Neural progenitor cell (in vitro differentiated cells): ENCODE results near the gene SLX4.
A peak's percentile ranks its signal among the peaks of the same experiment; 100 is the strongest.

Experiments used
- EZH2 ChIP-seq: fragments of 200-600 bp; sonication (generic); IDR thresholded peaks from 2 replicates; pipeline ENCODE4 v1.6.1; 2017; ENCODE audit warnings: antibody characterized with exemption, mild to moderate bottlenecking, moderate library complexity
- TF ChIP-seq, protein P1 (sequence below): fragments of 200-600 bp; sonication (generic); IDR thresholded peaks from 2 replicates; pipeline ENCODE4 v1.5.1; 2017; ENCODE audit warnings: antibody characterized with exemption, mild to moderate bottlenecking

DNA sequence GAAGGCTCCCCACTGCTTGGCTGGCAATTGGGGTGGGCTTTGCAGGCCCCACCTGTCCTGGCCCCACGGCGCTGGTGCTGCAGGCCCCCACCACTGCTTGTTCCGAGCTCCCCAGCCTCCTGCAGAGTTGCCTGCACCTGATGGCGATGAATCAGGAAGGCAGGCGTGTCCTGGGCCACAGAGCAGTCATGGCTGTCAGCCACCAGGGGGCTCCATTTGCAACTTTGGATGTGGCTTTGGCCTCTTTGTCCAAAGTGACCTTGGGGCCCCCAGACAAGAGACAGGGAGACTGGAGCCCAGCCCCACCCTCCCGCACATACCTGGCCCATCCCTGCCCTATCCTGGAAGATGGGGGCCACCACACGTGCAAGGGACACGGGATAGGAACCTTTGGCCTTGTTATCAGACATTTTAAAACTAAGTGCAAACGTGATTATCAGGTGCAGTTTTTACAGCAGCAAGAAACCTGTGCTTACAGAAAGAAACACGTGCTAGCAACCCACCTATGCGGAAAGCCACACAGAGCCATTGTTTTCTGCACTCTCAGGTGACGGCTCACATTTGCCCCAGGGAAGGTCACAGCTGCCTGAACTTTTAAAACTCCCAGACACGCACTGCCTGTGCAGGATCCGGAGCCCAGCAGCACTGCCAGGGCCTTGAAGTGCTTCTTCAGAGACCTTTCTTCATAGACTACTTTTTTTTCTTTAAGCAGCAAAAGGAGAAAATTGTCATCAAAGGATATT, 43.0 kb upstream of the SLX4 start, which contains the start of gene DNASE1:
- TF ChIP-seq, protein P1, sequence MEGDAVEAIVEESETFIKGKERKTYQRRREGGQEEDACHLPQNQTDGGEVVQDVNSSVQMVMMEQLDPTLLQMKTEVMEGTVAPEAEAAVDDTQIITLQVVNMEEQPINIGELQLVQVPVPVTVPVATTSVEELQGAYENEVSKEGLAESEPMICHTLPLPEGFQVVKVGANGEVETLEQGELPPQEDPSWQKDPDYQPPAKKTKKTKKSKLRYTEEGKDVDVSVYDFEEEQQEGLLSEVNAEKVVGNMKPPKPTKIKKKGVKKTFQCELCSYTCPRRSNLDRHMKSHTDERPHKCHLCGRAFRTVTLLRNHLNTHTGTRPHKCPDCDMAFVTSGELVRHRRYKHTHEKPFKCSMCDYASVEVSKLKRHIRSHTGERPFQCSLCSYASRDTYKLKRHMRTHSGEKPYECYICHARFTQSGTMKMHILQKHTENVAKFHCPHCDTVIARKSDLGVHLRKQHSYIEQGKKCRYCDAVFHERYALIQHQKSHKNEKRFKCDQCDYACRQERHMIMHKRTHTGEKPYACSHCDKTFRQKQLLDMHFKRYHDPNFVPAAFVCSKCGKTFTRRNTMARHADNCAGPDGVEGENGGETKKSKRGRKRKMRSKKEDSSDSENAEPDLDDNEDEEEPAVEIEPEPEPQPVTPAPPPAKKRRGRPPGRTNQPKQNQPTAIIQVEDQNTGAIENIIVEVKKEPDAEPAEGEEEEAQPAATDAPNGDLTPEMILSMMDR = peak; percentile 73
- no peak for TF ChIP-seq EZH2
